ENCODE data around the gene SCYGR6.
"Not testable (repeated sequence)": the region's sequence is repeated elsewhere in the genome, so short reads cannot be mapped to it uniquely, and the experiment has no call there.

SCYGR6 gene

DNA sequence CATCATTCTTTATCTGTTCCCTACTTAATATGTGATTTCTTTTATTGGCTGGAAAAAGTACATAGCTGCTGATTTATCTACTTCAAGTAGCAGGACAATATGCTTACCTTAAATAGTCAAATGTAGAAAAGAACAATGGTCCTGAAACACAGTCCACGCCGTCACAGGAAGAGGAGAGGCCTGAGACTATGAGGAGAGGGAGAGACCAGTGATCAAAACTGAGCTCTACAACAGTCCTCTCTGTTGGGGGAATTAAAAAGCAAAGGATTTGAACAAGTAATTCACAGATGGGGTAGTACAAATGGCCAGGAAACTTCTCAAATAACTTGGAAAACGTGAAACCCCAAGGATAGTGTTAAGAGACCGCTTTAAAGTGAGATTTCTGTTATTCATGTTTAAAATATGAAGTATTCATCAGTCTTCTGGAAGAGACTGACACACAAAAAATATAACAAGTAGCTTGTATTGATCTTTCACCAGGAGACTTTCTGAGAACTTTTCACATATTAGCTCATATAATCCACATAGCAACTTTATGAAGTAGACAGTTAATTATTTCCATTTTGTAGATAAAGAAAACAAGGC lies 41.3 kb upstream of the SCYGR6 start:
- TF ChIP-seq, protein P1, sequence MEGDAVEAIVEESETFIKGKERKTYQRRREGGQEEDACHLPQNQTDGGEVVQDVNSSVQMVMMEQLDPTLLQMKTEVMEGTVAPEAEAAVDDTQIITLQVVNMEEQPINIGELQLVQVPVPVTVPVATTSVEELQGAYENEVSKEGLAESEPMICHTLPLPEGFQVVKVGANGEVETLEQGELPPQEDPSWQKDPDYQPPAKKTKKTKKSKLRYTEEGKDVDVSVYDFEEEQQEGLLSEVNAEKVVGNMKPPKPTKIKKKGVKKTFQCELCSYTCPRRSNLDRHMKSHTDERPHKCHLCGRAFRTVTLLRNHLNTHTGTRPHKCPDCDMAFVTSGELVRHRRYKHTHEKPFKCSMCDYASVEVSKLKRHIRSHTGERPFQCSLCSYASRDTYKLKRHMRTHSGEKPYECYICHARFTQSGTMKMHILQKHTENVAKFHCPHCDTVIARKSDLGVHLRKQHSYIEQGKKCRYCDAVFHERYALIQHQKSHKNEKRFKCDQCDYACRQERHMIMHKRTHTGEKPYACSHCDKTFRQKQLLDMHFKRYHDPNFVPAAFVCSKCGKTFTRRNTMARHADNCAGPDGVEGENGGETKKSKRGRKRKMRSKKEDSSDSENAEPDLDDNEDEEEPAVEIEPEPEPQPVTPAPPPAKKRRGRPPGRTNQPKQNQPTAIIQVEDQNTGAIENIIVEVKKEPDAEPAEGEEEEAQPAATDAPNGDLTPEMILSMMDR (IDR thresholded peaks at IDR 0.05; ENCODE audit: low read depth, low read length, missing control alignments) = no peak
- in situ Hi-C loops (cut with HindIII; ENCODE audit: low sequenced_read_pairs) = no loop called here
- DNase-seq (ENCODE audit: low read depth) = no peak

DNA sequence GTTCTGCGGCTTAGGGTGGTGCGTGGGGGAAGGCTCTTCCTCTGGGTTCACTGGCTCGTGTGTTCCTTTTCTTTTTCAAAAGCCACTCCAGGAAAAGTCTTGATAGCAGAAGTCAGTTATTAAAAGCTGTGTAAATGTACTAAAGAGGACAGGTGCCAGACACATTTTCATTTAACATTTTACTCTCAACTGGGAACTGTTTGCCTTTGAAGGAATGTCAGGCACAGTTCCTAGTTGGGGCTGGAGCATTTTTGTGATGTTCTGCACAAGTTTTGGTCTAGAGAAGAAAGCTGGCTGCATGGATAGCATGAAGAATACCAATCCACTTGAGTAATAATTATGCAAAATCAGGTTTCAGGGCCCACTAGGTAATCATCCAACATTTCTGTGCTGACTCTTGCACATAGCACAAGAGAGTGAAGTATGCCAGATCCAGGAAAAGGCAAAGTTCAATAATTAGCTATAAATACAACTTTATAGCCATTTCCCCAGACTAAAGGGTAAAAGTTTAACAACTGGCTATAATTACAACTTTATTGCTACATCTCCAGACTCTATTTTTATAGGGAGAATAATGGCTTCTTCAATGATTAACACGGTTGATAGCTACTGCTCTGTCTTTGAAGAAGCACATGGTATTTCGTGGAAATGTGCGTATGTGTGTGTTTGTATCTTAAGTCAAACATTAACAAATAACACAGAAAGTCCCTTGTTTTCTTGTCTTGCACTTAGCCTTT lies 37.4 kb upstream of the SCYGR6 start:
- in situ Hi-C loops (cut with HindIII; ENCODE audit: low sequenced_read_pairs) = no loop called here
- H3K4me3 ChIP-seq (ENCODE audit: low read depth, low read length) = no peak overlapping the region
- TF ChIP-seq, protein P1 (IDR thresholded peaks at IDR 0.05; ENCODE audit: low read depth, low read length, missing control alignments) = no peak
- no peak for DNase-seq (ENCODE audit: low read depth)

More for the DNA sequence above, 41.3 kb upstream of the SCYGR6 start:
- H3K4me3 ChIP-seq (ENCODE audit: low read depth, low read length) = no peak overlapping the region

DNA sequence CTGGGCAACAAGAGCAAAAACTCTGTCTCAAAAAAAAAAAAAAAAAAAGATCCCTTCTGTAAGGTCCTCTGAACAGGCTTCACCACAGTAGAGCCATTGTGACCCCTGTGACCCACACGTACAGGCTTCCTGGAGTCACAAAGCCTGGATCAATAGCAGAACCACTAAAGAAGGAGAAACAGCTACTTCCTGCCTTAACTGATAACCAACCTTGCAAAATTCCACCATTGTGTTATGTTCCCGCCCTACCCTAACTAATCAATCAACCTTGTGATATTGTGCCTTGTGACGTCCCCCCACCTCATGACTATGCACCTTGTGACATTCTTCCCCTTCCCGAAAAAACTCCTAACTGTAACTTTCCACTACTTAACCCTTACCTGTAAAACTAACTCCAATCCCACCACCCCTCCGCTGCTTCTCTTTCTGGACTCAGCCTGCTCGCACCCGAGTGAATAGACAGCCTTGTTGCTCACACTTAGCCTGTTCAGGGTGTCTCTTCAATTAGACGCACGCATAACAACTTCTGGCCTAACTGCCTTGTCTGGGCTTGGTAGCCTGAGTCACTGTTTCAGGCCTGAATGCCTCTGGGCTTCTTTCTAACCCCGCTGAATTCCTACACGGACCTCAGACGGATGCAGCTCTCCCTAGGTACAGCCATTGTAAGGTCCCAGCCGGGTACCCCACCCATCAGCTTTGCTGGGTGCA lies 35.0 kb upstream of the SCYGR6 start:
- no peak for DNase-seq (ENCODE audit: low read depth)
- no peak overlapping the region for H3K4me3 ChIP-seq (ENCODE audit: low read depth, low read length)
- TF ChIP-seq, protein P1 (IDR thresholded peaks at IDR 0.05; ENCODE audit: low read depth, low read length, missing control alignments) = no peak
- in situ Hi-C loops (cut with HindIII; ENCODE audit: low sequenced_read_pairs) = no loop called here

DNA sequence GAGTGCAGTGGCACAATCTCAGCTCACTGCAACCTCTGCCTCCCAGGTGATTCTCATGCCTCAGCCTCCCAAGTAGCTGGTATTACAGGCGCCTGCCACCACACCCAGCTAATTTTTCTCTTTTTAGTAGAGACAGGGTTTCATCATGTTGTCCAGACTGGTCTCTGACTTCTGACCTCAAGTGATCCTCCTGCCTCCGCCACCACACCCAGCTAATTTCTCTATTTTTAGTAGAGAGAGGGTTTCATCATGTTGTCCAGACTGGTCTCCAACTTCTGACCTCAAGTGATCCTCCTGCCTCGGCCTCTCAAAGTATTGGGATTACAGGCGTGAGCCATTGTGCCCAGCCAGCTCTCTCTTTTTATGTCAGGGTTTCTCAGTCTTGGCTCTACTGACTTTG lies 31.7 kb upstream of the SCYGR6 start:
- H3K4me3 ChIP-seq (ENCODE audit: low read depth, low read length); in situ Hi-C loops (cut with HindIII; ENCODE audit: low sequenced_read_pairs); DNase-seq (ENCODE audit: low read depth): not testable (repeated sequence)

DNA sequence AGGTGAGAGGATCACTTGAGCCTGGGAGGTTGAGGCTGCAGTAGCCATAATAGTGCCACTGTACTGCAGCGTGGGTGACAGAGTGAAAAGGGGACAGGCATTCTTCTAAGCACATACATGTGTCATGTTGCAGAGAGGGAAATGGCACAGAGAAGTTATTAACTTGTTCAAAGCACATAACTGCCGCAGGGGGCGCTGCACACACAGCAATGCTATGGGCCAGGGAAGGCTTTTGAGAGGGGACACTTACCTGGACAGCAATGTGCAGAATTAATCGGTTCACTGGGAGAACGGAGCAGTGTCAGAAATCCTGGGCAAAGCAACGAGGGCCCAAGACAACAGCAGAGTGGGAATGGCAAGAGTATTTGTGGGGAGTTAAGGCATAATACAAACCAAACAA lies 23.5 kb upstream of the SCYGR6 start:
- in situ Hi-C loops (cut with HindIII; ENCODE audit: low sequenced_read_pairs) = no loop called here
- no peak overlapping the region for H3K4me3 ChIP-seq (ENCODE audit: low read depth, low read length)
- no peak for DNase-seq (ENCODE audit: low read depth)
- TF ChIP-seq, protein P1 (IDR thresholded peaks at IDR 0.05; ENCODE audit: low read depth, low read length, missing control alignments) = peak; percentile 42

DNA sequence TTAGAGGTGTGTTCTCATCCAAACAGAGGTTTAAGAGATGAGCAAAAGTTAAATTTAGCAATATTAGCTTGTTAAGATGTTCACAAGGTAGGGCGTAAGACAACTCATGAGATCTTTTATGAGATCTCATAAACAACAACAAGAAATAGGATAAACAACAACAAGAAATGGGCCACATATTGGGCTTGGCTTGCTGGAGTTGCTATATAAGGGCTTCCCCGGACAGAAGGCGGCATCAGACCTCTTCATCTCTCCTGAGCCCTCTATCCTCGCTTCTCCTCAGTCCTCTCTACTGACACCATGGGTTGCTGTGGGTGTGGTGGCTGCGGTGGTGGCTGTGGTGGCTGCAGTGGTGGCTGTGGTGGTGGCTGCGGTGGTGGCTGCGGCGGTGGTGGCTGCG lies 21.0 kb upstream of the SCYGR6 start, which contains the start of gene SCYGR8:
TSS of gene SCYGR8 (plus strand) at position 301 of the 400 bp plus-strand sequence. CDS start at position 301, 0 bp downstream.
- TF ChIP-seq, protein P1 (IDR thresholded peaks at IDR 0.05; ENCODE audit: low read depth, low read length, missing control alignments) = no peak
- in situ Hi-C loops (cut with HindIII; ENCODE audit: low sequenced_read_pairs) = no loop called here
- no peak within 1 kb of the TSS for H3K4me3 ChIP-seq (ENCODE audit: low read depth, low read length)
- no peak for DNase-seq (ENCODE audit: low read depth)
